Panc1 (cell line): ENCODE data around the gene ATP10A.

Source experiments
- CTCF ChIP-seq: fragments of 450-650 bp; IDR thresholded peaks from 2 replicates; pipeline ENCODE4 v1.5.1; 2017; ENCODE audit warnings: mild to moderate bottlenecking
- POLR2AphosphoS5 ChIP-seq: IDR thresholded peaks from 2 replicates; pipeline ENCODE4 v1.6.1; 2012; ENCODE audit warnings: mild to moderate bottlenecking, low read depth, low read length, moderate library complexity
- REST ChIP-seq, 2 experiments: IDR thresholded peaks; 2 replicates each; pipeline ENCODE4 v1.6.1; 2011 to 2012; ENCODE audit warnings: low read depth in 2 of 2, control low read depth in 1 of 2, low read length in 1 of 2, mild to moderate bottlenecking in 1 of 2, moderate library complexity in 1 of 2; ENCODE audit not compliant: insufficient read depth in 1 of 2
- SIN3A ChIP-seq: IDR thresholded peaks from 2 replicates; pipeline ENCODE4 v1.6.1; 2012; ENCODE audit warnings: low read depth, mild to moderate bottlenecking, low read length, moderate library complexity, borderline replicate concordance; ENCODE audit not compliant: insufficient read depth

GRCh38 chr15:25695875-25696760, 167.0 kb downstream of the ATP10A start:
- TF ChIP-seq CTCF: no peak
- no peak for TF ChIP-seq POLR2AphosphoS5
- TF ChIP-seq REST (IDR thresholded peaks at IDR 0.05; ENCODE audit: insufficient read depth in 1 of 2, low read depth in 2 of 2, low read length in 1 of 2): no peak
- TF ChIP-seq SIN3A: no peak
